PC-9 (cell line): ENCODE measurements around the gene PLEKHG2. TPM values are rescaled to one million over a fixed set of nuclear protein-coding genes. Genes with fewer than 3 reads are reported as not detected.
A peak's percentile ranks its signal among the peaks of the same experiment; 100 is the strongest.

Source experiments
- BruUV-seq: library from RNA; stranded (reverse); fragments of 400-500 nt; replicated peaks from 2 replicates; lab custom pipeline; 2021; lab: Mats Ljungman, UMichigan
- CTCF ChIA-PET: fragments of 300-600 bp; sonication (Branson Sonifier 250); formaldehyde crosslinking; loops from one replicate; lab custom pipeline; 2022; ENCODE audit warnings: antibody characterized with exemption; lab: Charles Lee
- POLR2A ChIA-PET: fragments of 300-600 bp; sonication (Branson Sonifier 250); formaldehyde crosslinking; loops from one replicate; lab custom pipeline; 2022; ENCODE audit warnings: antibody characterized with exemption; ENCODE audit not compliant: unreplicated experiment; lab: Charles Lee
- DNase-seq, 2 experiments: peaks; one replicate each; pipeline versions ENCODE4 v3.0.0 to v3.0.0-alpha.2; 2015 to 2022; ENCODE audit warnings: mixed read lengths in 1 of 2
- H2AFZ ChIP-seq: fragments of 200-600 bp; sonication (generic); 2 replicates; pipeline ENCODE4 v1.8.1; 2017; ENCODE audit warnings: antibody characterized with exemption
- H3F3A ChIP-seq: fragments of 200-600 bp; sonication (generic); 2 replicates; pipeline ENCODE4 v1.8.1; 2017; ENCODE audit warnings: antibody characterized with exemption, mild to moderate bottlenecking, low read depth; ENCODE audit not compliant: insufficient read depth
- H3K27ac ChIP-seq: fragments of 200-600 bp; sonication (generic); 2 replicates; pipeline ENCODE4 v1.6.1; 2016; ENCODE audit warnings: mixed run types
- H3K27me3 ChIP-seq: fragments of 200-600 bp; sonication (generic); 2 replicates; pipeline ENCODE4 v1.6.1; 2016; ENCODE audit warnings: low read depth, mixed run types; ENCODE audit not compliant: insufficient read depth
- H3K36me3 ChIP-seq: fragments of 200-600 bp; sonication (generic); 2 replicates; pipeline ENCODE4 v1.6.1; 2016; ENCODE audit warnings: low read depth, mixed run types
- H3K4me1 ChIP-seq: fragments of 200-600 bp; sonication (generic); replicated peaks from 2 replicates; pipeline ENCODE4 v1.6.1; 2016; ENCODE audit warnings: mixed run types; ENCODE audit not compliant: insufficient read depth
- H3K4me2 ChIP-seq: fragments of 200-600 bp; sonication (generic); 2 replicates; pipeline ENCODE4 v1.6.1; 2017; ENCODE audit warnings: mixed run types
- H3K4me3 ChIP-seq: fragments of 200-600 bp; sonication (generic); 2 replicates; pipeline ENCODE4 v1.6.1; 2016; ENCODE audit warnings: mixed run types
- H3K79me2 ChIP-seq: fragments of 200-600 bp; sonication (generic); 2 replicates; pipeline ENCODE4 v1.6.1; 2017; ENCODE audit warnings: low read depth, mixed run types
- H3K9me2 ChIP-seq: fragments of 200-600 bp; sonication (generic); 2 replicates; pipeline ENCODE4 v1.8.1; 2017; ENCODE audit warnings: mild to moderate bottlenecking; ENCODE audit not compliant: insufficient read depth
- H3K9me3 ChIP-seq: fragments of 200-600 bp; sonication (generic); 2 replicates; pipeline ENCODE4 v1.8.1; 2016; ENCODE audit warnings: low read depth; ENCODE audit not compliant: insufficient read depth
- H4K20me1 ChIP-seq: fragments of 200-600 bp; sonication (generic); 2 replicates; pipeline ENCODE4 v1.8.1; 2017; ENCODE audit not compliant: insufficient read depth
- CTCF ChIP-seq: fragments of 200-600 bp; sonication (generic); conservative IDR thresholded peaks from 2 replicates; pipeline ENCODE4 v1.6.1; 2017; ENCODE audit warnings: mixed run types, antibody characterized with exemption, mild to moderate bottlenecking, moderate library complexity
- EZH2 ChIP-seq: fragments of 200-600 bp; sonication (generic); IDR thresholded peaks from 2 replicates; pipeline ENCODE4 v1.8.0; 2017; ENCODE audit warnings: antibody characterized with exemption, low read depth
- intact Hi-C: fragments of 100-400 bp; cut with micrococcal nuclease; formaldehyde crosslinking; loops from one replicate; pipeline ENCODE4 v1.10.0; 2022; ENCODE audit not compliant: unreplicated experiment
- total RNA-seq: library from RNA; stranded (reverse); gene quantifications from 2 replicates; pipeline ENCODE4 v1.2.3, GENCODE V29; 2021

Gene PLEKHG2
- total RNA-seq, 1 experiment from 2014 or later = 26.1 TPM

- ChIA-PET CTCF (interaction anchor here (1.1 kb wide), 1 partner anchor 21 kb away, joined by 5 read pairs; the partner anchor contains the start of gene RPS16), POLR2A (interaction anchor here (0.6 to 1.2 kb wide), 3 partner anchors 15 to 86 kb away, joined by 4 to 21 read pairs (median 6); partner anchors contain the start of gene RPS16)
- TF ChIP-seq EZH2 (no peak), CTCF (no peak; the same call in 1 of the 2 replicates)
- H3K79me2 ChIP-seq = peaks cover 4% of the 10 kb centered on the region; the same call in 1 of the 2 replicates
- peak overlapping the region; percentile 90 for H3K4me2 ChIP-seq
- intact Hi-C loops = loop anchor here (1.0 to 5.0 kb wide), 4 partner anchors 23 to 452 kb away; partner anchors contain the start of genes FBXO27, MED29 and PAF1
- H4K20me1 ChIP-seq = no peaks in the 10 kb centered on the region
- DNase-seq = peak; percentile 26 to 30
- H3K36me3 ChIP-seq = no peaks in the 10 kb centered on the region
- H3F3A ChIP-seq = peaks cover 33% of the 10 kb centered on the region; the same call in 1 of the 2 replicates
- H3K9me3 ChIP-seq = no peaks in the 10 kb centered on the region
- H3K27me3 ChIP-seq = no peaks in the 10 kb centered on the region
- H3K4me1 ChIP-seq = peaks cover 21% of the 10 kb centered on the region
- H3K27ac ChIP-seq = no peak overlapping the region
- H3K9me2 ChIP-seq = no peaks in the 10 kb centered on the region
- peak overlapping the region; percentile 92; the same call in 1 of the 2 replicates for H3K4me3 ChIP-seq
- BruUV-seq = no TSS peak
- no peak overlapping the region for H2AFZ ChIP-seq
These were observed 1.6 kb downstream of the PLEKHG2 start for GRCh38 chr19:39413911-39414608.

- TF ChIP-seq EZH2 (no peak), CTCF (no peak)
- intact Hi-C loops = no loop called here
- Histone ChIP-seq H3K9me3 (no peaks in the 10 kb centered on the region), H3F3A (peaks cover 25% of the 10 kb centered on the region; the same call in 1 of the 2 replicates), H3K9me2 (no peaks in the 10 kb centered on the region), H3K27ac (no peak overlapping the region), H3K36me3 (no peaks in the 10 kb centered on the region), H3K4me3 (no peak overlapping the region), H3K4me1 (peaks cover 18% of the 10 kb centered on the region), H3K79me2 (peaks cover 4% of the 10 kb centered on the region; the same call in 1 of the 2 replicates), H3K4me2 (no peak overlapping the region), H2AFZ (no peak overlapping the region), H3K27me3 (no peaks in the 10 kb centered on the region), H4K20me1 (no peaks in the 10 kb centered on the region)
- ChIA-PET POLR2A (no interaction called here), CTCF (interaction anchor here (1.1 kb wide), 1 partner anchor 20 kb away, joined by 5 read pairs; the partner anchor contains the start of gene RPS16)
- no TSS peak for BruUV-seq
- peak in 1 of 2 experiments; percentile 21 for DNase-seq
These were observed 2.9 kb downstream of the PLEKHG2 start for GRCh38 chr19:39415111-39416046.
